Neural cell (in vitro differentiated cells): ENCODE measurements around the gene UNC45A.

ENCODE experiments used
- CTCF ChIP-seq: fragments of 450-650 bp; IDR thresholded peaks from 2 replicates; pipeline ENCODE4 v1.5.1; 2014; ENCODE audit warnings: antibody characterized with exemption, mild to moderate bottlenecking, moderate library complexity; ENCODE audit not compliant: poor library complexity, severe bottlenecking
- EP300 ChIP-seq: fragments of 450-650 bp; conservative IDR thresholded peaks from 2 replicates; pipeline ENCODE4 v1.6.1; 2014; ENCODE audit warnings: antibody characterized with exemption, mild to moderate bottlenecking, moderate library complexity; ENCODE audit not compliant: poor library complexity, severe bottlenecking
- EZH2 ChIP-seq: fragments of 200-600, 300-800 bp; shearing (Covaris generic), sonication (generic); IDR thresholded peaks from 2 replicates; pipeline ENCODE4 v1.6.1; 2014; ENCODE audit warnings: antibody characterized with exemption, low read length, borderline replicate concordance, mild to moderate bottlenecking; ENCODE audit not compliant: insufficient read depth, poor library complexity, severe bottlenecking
- SMC3 ChIP-seq: fragments of 450-650 bp; conservative IDR thresholded peaks from 2 replicates; pipeline ENCODE4 v1.6.1; 2014; ENCODE audit warnings: antibody characterized with exemption, mild to moderate bottlenecking, moderate library complexity; ENCODE audit not compliant: poor library complexity
- TAF1 ChIP-seq: IDR thresholded peaks from 2 replicates; pipeline ENCODE4 v1.6.1; 2012; ENCODE audit warnings: low read depth
- TF ChIP-seq, protein P1 (sequence below): IDR thresholded peaks from 2 replicates; pipeline ENCODE4 v1.6.1; 2012; ENCODE audit warnings: borderline replicate concordance

GRCh38 chr15:90886291-90886614, 48.8 kb upstream of the UNC45A start:
- TF ChIP-seq CTCF (no peak), TAF1 (no peak), EZH2 (no peak), EP300 (no peak), SMC3 (no peak)
- TF ChIP-seq, protein P1, sequence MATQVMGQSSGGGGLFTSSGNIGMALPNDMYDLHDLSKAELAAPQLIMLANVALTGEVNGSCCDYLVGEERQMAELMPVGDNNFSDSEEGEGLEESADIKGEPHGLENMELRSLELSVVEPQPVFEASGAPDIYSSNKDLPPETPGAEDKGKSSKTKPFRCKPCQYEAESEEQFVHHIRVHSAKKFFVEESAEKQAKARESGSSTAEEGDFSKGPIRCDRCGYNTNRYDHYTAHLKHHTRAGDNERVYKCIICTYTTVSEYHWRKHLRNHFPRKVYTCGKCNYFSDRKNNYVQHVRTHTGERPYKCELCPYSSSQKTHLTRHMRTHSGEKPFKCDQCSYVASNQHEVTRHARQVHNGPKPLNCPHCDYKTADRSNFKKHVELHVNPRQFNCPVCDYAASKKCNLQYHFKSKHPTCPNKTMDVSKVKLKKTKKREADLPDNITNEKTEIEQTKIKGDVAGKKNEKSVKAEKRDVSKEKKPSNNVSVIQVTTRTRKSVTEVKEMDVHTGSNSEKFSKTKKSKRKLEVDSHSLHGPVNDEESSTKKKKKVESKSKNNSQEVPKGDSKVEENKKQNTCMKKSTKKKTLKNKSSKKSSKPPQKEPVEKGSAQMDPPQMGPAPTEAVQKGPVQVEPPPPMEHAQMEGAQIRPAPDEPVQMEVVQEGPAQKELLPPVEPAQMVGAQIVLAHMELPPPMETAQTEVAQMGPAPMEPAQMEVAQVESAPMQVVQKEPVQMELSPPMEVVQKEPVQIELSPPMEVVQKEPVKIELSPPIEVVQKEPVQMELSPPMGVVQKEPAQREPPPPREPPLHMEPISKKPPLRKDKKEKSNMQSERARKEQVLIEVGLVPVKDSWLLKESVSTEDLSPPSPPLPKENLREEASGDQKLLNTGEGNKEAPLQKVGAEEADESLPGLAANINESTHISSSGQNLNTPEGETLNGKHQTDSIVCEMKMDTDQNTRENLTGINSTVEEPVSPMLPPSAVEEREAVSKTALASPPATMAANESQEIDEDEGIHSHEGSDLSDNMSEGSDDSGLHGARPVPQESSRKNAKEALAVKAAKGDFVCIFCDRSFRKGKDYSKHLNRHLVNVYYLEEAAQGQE, result no peak
